Stimulated activated CD4-positive, alpha-beta T cell treated with anti-CD3 and anti-CD28 coated beads, Interleukin-15, amount 100 ng/mL, for 1 hour (primary cell): ENCODE data around the gene TPRG1.

Experiments
- DNase-seq, 2 donors: peaks; one replicate each; pipeline ENCODE4 v3.0.0-alpha.2; 2020; ENCODE audit warnings: low read depth in 1 of 2, low spot score in 1 of 2

TPRG1 gene

GRCh38 chr3:189171707-189172106 lies at the start of gene TPRG1:
TPRG1 (plus strand) TSS chr3:189171971; CDS start chr3:189207385, 35,414 bp downstream.
- no peak for DNase-seq

- DNase-seq, result no peak
Measured at GRCh38 chr3:189122110-189122509, 49.7 kb upstream of the TPRG1 start.

GRCh38 chr3:189122526-189123205 lies 49.1 kb upstream of the TPRG1 start:
- DNase-seq, result no peak

- no peak for DNase-seq
Measured at GRCh38 chr3:189123595-189124387, 48.0 kb upstream of the TPRG1 start.

GRCh38 chr3:189132231-189132671 lies 39.5 kb upstream of the TPRG1 start:
- peak; percentile 45 to 56 for DNase-seq

- no peak for DNase-seq
Measured at GRCh38 chr3:189132839-189133238, 38.9 kb upstream of the TPRG1 start.

GRCh38 chr3:189133768-189134167 lies 38.0 kb upstream of the TPRG1 start:
- no peak for DNase-seq

- DNase-seq, result no peak
Measured at GRCh38 chr3:189137416-189137815, 34.4 kb upstream of the TPRG1 start.

GRCh38 chr3:189138901-189139610 lies 32.7 kb upstream of the TPRG1 start:
- no peak for DNase-seq

GRCh38 chr3:189139611-189139940 lies 32.2 kb upstream of the TPRG1 start:
- DNase-seq, result no peak

- DNase-seq, result no peak
Measured at GRCh38 chr3:189142527-189142926, 29.2 kb upstream of the TPRG1 start.

- no peak for DNase-seq
Measured at GRCh38 chr3:189143321-189143720, 28.4 kb upstream of the TPRG1 start.

- DNase-seq, result no peak
Measured at GRCh38 chr3:189143771-189144170, 28.0 kb upstream of the TPRG1 start.

GRCh38 chr3:189144645-189145044 lies 27.1 kb upstream of the TPRG1 start:
- no peak for DNase-seq

- no peak for DNase-seq
Measured at GRCh38 chr3:189146848-189147247, 24.9 kb upstream of the TPRG1 start.

- peak; percentile 27 to 45 for DNase-seq
Measured at GRCh38 chr3:189148081-189148507, 23.7 kb upstream of the TPRG1 start.

GRCh38 chr3:189149203-189149602 lies 22.6 kb upstream of the TPRG1 start:
- no peak for DNase-seq

GRCh38 chr3:189157232-189158007 lies 14.4 kb upstream of the TPRG1 start:
- DNase-seq, result no peak

GRCh38 chr3:189158034-189158433 lies 13.7 kb upstream of the TPRG1 start:
- DNase-seq, result no peak

GRCh38 chr3:189160519-189161309 lies 11.1 kb upstream of the TPRG1 start:
- DNase-seq, result no peak
